K562 (cell line): Measurements from ENCODE around the gene PRSS22. TPM values are rescaled to one million over a fixed set of nuclear protein-coding genes. Genes with fewer than 3 reads are reported as not detected.

ENCODE experiments used
- ETS1 ChIP-seq: conservative IDR thresholded peaks from 2 replicates; pipeline ENCODE4 v1.6.1; 2011; ENCODE audit warnings: low read depth, mild to moderate bottlenecking, low read length; ENCODE audit not compliant: control insufficient read depth
- FOXP1 ChIP-seq: sonication (generic); formaldehyde crosslinking; IDR thresholded peaks from 2 replicates; pipeline ENCODE4 v1.8.0; 2022; ENCODE audit warnings: mild to moderate bottlenecking, missing genetic modification reagents
- GABPA ChIP-seq: fragments of 200-800 bp; sonication (Bioruptor generic); conservative IDR thresholded peaks from 2 replicates; pipeline ENCODE4 v1.6.1; 2016; ENCODE audit warnings: low read depth, missing genetic modification characterization, missing compliant biosample characterization
- GATAD2A ChIP-seq: fragments of 450-650 bp; IDR thresholded peaks from 2 replicates; pipeline ENCODE4 v1.6.1; 2017
- MAZ ChIP-seq, 2 experiments: fragments of 450-650 bp in 1 of 2; sonication (generic) in 1 of 2; formaldehyde crosslinking; IDR thresholded peaks in 1 of 2; conservative IDR thresholded peaks in 1 of 2; 2 replicates each; pipeline versions ENCODE4 v1.4.0 to v1.5.0; 2020; ENCODE audit warnings: mild to moderate bottlenecking in 1 of 2, missing genetic modification reagents in 1 of 2
- POU5F1 ChIP-seq: fragments of 150-350 bp; IDR thresholded peaks from 2 replicates; pipeline ENCODE4 v1.6.1; 2014; ENCODE audit warnings: borderline replicate concordance, low read length, low read depth, mild to moderate bottlenecking; ENCODE audit not compliant: partially characterized antibody
- RBFOX2 ChIP-seq: fragments of 200-400 bp; formaldehyde crosslinking; IDR thresholded peaks from 2 replicates; pipeline ENCODE4 v1.6.1; 2017; ENCODE audit warnings: low read depth, mild to moderate bottlenecking, low read length, moderate library complexity
- THRB ChIP-seq: fragments of 450-650 bp; formaldehyde crosslinking; conservative IDR thresholded peaks from 2 replicates; pipeline ENCODE4 v1.4.0; 2022; ENCODE audit warnings: mild to moderate bottlenecking, missing genetic modification characterization
- ZNF431 ChIP-seq: sonication (generic); formaldehyde crosslinking; IDR thresholded peaks from 2 replicates; pipeline ENCODE4 v1.8.0; 2022; ENCODE audit warnings: mild to moderate bottlenecking, missing genetic modification reagents
- polyA plus RNA-seq, 8 experiments: library from polyadenylated mRNA; depleted of rRNA in 4 of 8; stranded (reverse) in 5 of 8; unstranded in 3 of 8; fragments of >200 nt; fragmentation: Nextera tagmentation in 2 of 8; fragmentation: Illumina TruSeq in 1 of 8; extraction: Ambion mirVana in 2 of 8; extraction: Trizol in 1 of 8; gene quantifications; 2 replicates each; pipeline versions ENCODE4 v1.2.1 to v1.2.3, GENCODE V29; 2011 to 2014; ENCODE audit warnings: inconsistent platforms in 1 of 8, missing spikeins in 1 of 8
- total RNA-seq, 7 experiments: library from RNA; depleted of rRNA in 6 of 7; stranded (reverse); fragments of >200 nt in 6 of 7; fragmentation: Illumina TruSeq in 2 of 7; extraction: Trizol in 2 of 7; gene quantifications; 2 replicates each; pipeline versions ENCODE4 v1.2.1 to v1.2.3, GENCODE V29; 2011 to 2021; ENCODE audit warnings: low replicate concordance in 1 of 7
- TF ChIP-seq, protein P1 (sequence below): sonication (generic); formaldehyde crosslinking; IDR thresholded peaks from 2 replicates; pipeline ENCODE4 v1.8.1; 2023; ENCODE audit warnings: mild to moderate bottlenecking, missing genetic modification reagents
- TF ChIP-seq, protein P2 (sequence below): sonication (generic); formaldehyde crosslinking; IDR thresholded peaks from 2 replicates; pipeline ENCODE4 v1.8.0; 2022; ENCODE audit warnings: mild to moderate bottlenecking, missing genetic modification reagents
- TF ChIP-seq, protein P3 (sequence below): fragments of 250-450 bp; sonication (Bioruptor Pico); IDR thresholded peaks from 2 replicates; pipeline ENCODE4 v1.6.1; 2021; ENCODE audit warnings: mild to moderate bottlenecking
- TF ChIP-seq, protein P4 (sequence below): fragments of 250-450 bp; sonication (Bioruptor Pico); IDR thresholded peaks from 2 replicates; pipeline ENCODE4 v1.5.0; 2021; ENCODE audit warnings: mild to moderate bottlenecking, moderate library complexity

PRSS22 gene
- total and polyA plus RNA-seq, 9 of the 15 experiments (the other 6 are each of a cell fraction or from before 2014, with no cell fraction given) = 0.13 to 0.42 TPM; not detected in 7

GRCh38 chr16:2883458-2883908 is 25.5 kb upstream of the PRSS22 start (continued):
- TF ChIP-seq GABPA (tag) = no peak
- 0 out of 2 replicates have a peak, but pooled peaks have one; percentile 40 for TF ChIP-seq ETS1
- TF ChIP-seq FOXP1 (CRISPR knock-in tag) = 0 out of 2 replicates have a peak, but pooled peaks have one; percentile 38
- TF ChIP-seq, protein P1, sequence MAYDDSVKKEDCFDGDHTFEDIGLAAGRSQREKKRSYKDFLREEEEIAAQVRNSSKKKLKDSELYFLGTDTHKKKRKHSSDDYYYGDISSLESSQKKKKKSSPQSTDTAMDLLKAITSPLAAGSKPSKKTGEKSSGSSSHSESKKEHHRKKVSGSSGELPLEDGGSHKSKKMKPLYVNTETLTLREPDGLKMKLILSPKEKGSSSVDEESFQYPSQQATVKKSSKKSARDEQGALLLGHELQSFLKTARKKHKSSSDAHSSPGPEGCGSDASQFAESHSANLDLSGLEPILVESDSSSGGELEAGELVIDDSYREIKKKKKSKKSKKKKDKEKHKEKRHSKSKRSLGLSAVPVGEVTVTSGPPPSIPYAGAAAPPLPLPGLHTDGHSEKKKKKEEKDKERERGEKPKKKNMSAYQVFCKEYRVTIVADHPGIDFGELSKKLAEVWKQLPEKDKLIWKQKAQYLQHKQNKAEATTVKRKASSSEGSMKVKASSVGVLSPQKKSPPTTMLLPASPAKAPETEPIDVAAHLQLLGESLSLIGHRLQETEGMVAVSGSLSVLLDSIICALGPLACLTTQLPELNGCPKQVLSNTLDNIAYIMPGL (CRISPR knock-in tag) = no peak
- TF ChIP-seq POU5F1 = no peak
- TF ChIP-seq MAZ (CRISPR knock-in tag; conservative IDR thresholded peaks at IDR 0.05 in 1 of 2, IDR thresholded peaks at IDR 0.05 in 1 of 2) = 0 out of 4 replicates have a peak, but pooled peaks of 1 of the 2 experiments have one; percentile 13
- peak; percentile 10; the same call in 1 of the 2 replicates for TF ChIP-seq RBFOX2
- TF ChIP-seq, protein P2, sequence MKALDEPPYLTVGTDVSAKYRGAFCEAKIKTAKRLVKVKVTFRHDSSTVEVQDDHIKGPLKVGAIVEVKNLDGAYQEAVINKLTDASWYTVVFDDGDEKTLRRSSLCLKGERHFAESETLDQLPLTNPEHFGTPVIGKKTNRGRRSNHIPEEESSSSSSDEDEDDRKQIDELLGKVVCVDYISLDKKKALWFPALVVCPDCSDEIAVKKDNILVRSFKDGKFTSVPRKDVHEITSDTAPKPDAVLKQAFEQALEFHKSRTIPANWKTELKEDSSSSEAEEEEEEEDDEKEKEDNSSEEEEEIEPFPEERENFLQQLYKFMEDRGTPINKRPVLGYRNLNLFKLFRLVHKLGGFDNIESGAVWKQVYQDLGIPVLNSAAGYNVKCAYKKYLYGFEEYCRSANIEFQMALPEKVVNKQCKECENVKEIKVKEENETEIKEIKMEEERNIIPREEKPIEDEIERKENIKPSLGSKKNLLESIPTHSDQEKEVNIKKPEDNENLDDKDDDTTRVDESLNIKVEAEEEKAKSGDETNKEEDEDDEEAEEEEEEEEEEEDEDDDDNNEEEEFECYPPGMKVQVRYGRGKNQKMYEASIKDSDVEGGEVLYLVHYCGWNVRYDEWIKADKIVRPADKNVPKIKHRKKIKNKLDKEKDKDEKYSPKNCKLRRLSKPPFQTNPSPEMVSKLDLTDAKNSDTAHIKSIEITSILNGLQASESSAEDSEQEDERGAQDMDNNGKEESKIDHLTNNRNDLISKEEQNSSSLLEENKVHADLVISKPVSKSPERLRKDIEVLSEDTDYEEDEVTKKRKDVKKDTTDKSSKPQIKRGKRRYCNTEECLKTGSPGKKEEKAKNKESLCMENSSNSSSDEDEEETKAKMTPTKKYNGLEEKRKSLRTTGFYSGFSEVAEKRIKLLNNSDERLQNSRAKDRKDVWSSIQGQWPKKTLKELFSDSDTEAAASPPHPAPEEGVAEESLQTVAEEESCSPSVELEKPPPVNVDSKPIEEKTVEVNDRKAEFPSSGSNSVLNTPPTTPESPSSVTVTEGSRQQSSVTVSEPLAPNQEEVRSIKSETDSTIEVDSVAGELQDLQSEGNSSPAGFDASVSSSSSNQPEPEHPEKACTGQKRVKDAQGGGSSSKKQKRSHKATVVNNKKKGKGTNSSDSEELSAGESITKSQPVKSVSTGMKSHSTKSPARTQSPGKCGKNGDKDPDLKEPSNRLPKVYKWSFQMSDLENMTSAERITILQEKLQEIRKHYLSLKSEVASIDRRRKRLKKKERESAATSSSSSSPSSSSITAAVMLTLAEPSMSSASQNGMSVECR (CRISPR knock-in tag) = peak; percentile 48; the same call in 1 of the 2 replicates
- TF ChIP-seq THRB = 0 out of 2 replicates have a peak, but pooled peaks have one; percentile 1
- TF ChIP-seq, protein P3, sequence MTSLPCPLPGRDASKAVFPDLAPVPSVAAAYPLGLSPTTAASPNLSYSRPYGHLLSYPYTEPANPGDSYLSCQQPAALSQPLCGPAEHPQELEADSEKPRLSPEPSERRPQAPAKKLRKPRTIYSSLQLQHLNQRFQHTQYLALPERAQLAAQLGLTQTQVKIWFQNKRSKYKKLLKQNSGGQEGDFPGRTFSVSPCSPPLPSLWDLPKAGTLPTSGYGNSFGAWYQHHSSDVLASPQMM = no peak
- peak; percentile 50; the same call in 1 of the 2 replicates for TF ChIP-seq ZNF431 (CRISPR knock-in tag)
- TF ChIP-seq GATAD2A = 0 out of 2 replicates have a peak, but pooled peaks have one; percentile 39
- TF ChIP-seq, protein P4, sequence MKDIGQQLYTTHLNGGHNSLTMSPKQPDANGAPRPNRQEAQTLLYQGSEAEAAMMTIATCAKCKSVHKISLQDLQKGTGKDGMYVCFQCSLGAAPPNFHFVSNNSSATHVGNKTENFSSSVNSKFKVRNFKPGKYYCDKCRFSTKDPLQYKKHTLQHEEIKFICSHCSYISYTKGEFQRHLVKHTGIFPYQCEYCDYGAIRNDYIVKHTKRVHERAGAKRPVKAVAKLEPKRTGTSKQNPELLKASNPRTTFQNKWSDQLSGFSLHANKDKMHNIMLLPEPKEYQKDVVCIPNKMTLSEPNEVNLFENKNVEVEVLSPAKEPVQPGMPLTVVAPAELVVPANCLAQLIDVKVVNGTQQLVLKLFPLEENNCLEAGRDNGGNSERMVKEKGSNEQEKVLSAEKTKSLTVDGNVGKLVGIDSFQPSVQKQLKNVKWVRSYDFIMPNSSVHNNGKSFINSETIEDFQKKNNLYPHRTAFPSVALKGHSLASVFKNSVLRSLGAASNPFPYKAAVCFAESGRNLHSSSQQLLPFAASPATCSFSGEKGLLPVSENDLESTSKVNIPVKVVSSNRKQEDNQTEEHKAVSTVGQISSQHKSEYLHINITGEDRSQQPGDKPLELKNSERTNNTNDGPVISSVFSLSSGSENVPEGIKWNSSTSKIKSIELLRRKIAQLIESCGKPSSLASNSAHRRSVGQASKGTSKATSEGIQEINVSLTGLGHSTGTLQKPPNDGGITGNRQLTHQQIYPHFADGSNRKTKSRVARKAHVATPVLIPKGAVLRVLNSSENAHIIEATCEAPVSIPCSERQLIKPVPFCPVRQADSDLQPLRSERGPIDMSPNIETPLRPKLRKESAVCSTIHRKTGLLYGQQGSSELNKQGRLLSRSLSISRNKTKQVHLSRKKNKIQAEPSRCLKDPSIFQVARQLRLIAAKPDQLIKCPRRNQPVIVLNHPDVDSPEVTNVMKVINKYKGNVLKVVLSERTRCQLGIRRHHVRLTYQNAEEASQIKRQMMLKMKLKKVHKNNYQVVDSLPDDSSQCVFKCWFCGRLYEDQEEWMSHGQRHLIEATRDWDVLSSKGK (CRISPR knock-in tag) = no peak
